Measurements from ENCODE around the gene PLEKHD1. TPM values are rescaled to one million over a fixed set of nuclear protein-coding genes. Genes with fewer than 3 reads are reported as not detected.

PLEKHD1 gene
- 0.80 TPM for total RNA-seq (ENCODE audit: unreplicated experiment)
- long read RNA-seq, result 0 reads

DNA sequence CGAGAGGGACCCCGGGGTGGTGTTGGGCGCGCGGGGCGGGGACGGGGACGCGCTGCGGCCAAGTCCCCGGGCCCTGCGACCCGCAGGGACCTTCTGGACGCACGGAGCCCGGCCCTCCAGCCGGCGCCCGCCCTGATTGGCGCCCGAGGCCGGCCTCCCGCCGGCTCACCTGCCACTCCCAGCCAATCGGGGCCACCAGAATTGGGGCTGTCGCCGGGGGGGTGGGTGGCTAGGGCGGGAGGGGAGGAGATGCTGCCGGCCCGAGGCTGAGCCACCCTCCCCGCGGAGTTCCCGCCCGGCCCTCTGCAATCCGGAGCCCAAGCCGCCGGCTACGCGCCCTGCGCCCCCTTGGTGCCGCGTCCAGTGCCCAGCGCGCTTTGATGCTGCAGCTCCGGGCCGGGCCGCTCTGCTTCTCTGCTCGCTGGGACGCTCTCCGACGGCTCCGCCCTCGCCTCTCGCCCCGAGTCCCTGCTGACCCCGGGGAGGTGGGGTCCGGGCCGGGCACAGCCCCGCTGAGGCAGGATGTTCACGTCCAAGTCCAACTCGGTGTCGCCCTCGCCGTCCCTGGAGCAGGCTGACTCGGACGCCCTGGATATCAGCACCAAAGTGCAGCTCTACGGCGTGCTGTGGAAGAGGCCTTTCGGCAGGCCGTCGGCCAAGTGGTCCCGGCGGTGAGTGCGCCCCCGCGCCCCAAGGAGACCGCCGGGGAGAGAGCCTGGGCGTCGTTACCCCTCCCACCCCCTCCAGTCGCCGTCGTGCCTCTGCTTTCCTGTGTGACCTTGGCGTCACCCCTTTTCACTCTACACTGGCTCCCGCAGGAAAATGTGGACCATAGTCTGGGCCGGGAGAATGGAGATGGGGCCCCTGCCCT, at the start of gene PLEKHD1:
PLEKHD1 (plus strand) TSS at position 285 of the 871 bp plus-strand sequence; CDS start at position 523, 238 bp downstream.
- TF ChIP-seq, protein P1, sequence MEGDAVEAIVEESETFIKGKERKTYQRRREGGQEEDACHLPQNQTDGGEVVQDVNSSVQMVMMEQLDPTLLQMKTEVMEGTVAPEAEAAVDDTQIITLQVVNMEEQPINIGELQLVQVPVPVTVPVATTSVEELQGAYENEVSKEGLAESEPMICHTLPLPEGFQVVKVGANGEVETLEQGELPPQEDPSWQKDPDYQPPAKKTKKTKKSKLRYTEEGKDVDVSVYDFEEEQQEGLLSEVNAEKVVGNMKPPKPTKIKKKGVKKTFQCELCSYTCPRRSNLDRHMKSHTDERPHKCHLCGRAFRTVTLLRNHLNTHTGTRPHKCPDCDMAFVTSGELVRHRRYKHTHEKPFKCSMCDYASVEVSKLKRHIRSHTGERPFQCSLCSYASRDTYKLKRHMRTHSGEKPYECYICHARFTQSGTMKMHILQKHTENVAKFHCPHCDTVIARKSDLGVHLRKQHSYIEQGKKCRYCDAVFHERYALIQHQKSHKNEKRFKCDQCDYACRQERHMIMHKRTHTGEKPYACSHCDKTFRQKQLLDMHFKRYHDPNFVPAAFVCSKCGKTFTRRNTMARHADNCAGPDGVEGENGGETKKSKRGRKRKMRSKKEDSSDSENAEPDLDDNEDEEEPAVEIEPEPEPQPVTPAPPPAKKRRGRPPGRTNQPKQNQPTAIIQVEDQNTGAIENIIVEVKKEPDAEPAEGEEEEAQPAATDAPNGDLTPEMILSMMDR (IDR thresholded peaks at IDR 0.05; ENCODE audit: unreplicated experiment), result no peak
- peak; percentile 17 for DNase-seq (ENCODE audit: low spot score)
- no peaks in the 10 kb centered on the region for H3K9me3 Mint-ChIP-seq (ENCODE audit: unreplicated experiment)
- peak within 1 kb of the TSS; percentile 71 for H3K4me3 Mint-ChIP-seq (ENCODE audit: unreplicated experiment)
- H3K36me3 Mint-ChIP-seq (ENCODE audit: low read depth, unreplicated experiment), result no peaks in the 10 kb centered on the region
- H3K27ac Mint-ChIP-seq (ENCODE audit: unreplicated experiment), result no peak within 1 kb of the TSS
- H3K27me3 Mint-ChIP-seq (ENCODE audit: unreplicated experiment), result peaks cover 10% of the 10 kb centered on the region
- peaks cover 13% of the 10 kb centered on the region for H3K4me1 Mint-ChIP-seq (ENCODE audit: unreplicated experiment)

DNA sequence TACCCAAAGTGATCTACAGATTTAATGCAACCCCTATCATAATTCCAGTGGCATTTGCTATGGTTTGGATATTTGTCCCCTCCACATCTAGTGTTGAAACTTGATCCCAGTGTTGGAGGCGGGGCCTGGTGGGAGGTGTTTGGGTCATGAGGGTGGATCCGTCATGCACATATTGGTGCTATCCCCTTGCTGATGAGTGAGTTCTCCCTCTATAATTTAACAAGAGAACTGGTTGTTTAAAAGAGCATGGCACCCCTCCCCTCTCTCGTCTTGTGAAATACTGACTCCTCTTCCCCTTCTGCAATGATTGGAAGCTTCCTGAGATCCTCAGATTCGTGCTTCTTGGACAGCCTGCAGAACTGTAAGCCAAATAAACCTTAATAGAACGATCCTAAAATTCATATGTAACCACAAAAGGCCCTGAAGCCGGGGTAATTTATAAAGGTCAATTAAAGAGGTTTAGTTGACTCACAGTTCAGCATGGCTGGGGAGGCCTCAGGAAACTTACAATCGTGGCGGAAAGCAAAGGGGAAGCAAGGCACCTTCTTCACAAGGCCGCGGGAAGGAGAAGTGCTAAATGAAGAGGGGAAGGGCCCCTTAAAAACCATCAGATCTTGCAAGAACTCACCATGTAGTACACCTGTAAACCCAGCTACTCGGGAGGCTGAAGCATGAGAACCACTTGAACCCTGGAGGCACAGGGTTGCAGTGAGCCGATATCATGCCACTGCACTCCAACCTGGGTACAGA, 44.8 kb upstream of the PLEKHD1 start:
- DNase-seq (ENCODE audit: low spot score), result no peak
- Mint-ChIP-seq H3K36me3 (ENCODE audit: low read depth, unreplicated experiment) (peaks cover 3% of the 10 kb centered on the region), H3K27ac (ENCODE audit: unreplicated experiment) (no peak overlapping the region), H3K9me3 (ENCODE audit: unreplicated experiment) (no peaks in the 10 kb centered on the region), H3K4me3 (ENCODE audit: unreplicated experiment) (no peak overlapping the region), H3K4me1 (ENCODE audit: unreplicated experiment) (peaks cover 9% of the 10 kb centered on the region), H3K27me3 (ENCODE audit: unreplicated experiment) (no peaks in the 10 kb centered on the region)
- TF ChIP-seq, protein P1 (IDR thresholded peaks at IDR 0.05; ENCODE audit: unreplicated experiment), result no peak

DNA sequence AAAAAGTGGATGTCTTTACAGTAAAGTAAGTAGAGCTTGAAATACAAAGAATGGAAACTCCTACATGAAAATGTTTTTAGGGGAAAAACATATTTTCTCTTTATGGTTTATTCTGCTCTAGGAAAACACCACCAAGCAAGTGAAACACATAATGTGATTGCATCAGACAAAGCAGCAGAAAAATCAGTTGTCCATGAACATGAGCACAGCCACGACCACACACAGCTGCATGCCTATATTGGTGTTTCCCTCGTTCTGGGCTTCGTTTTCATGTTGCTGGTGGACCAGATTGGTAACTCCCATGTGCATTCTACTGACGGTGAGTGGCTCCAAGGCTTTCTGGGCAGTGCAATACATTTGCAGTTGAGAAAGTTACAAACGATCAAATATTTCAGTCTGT, 42.6 kb upstream of the PLEKHD1 start:
- TF ChIP-seq, protein P1 (IDR thresholded peaks at IDR 0.05; ENCODE audit: unreplicated experiment), result no peak
- H3K9me3 Mint-ChIP-seq (ENCODE audit: unreplicated experiment), result no peaks in the 10 kb centered on the region
- no peak overlapping the region for H3K27ac Mint-ChIP-seq (ENCODE audit: unreplicated experiment)

DNA sequence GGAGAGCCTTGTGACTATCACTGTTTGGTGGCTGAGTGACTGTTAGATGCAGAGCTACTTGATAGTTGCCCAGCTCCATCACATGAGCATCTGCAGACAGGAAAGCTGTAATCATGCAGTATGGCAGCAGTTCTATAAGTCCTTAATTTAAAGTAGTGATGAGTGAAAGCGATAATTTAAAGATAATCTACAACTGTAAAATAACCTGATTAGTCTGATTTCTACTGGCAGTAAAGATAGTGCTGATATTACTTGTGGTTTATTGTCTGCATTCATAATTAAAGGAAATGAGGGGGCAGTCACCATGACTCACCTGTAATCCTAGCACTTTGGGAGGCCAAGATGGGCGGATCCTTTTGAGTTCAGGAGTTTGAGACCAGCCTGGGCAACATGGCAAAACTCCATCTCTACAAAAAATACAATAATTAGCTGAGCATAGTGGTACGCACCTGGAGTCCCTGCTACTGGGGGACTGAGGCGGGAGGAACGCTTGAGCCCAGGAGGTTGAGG, 41.2 kb upstream of the PLEKHD1 start:
- H3K4me1 Mint-ChIP-seq (ENCODE audit: unreplicated experiment), result peaks cover 3% of the 10 kb centered on the region
- H3K4me3 Mint-ChIP-seq (ENCODE audit: unreplicated experiment), result no peak overlapping the region
- TF ChIP-seq, protein P1 (IDR thresholded peaks at IDR 0.05; ENCODE audit: unreplicated experiment), result no peak
- H3K27me3 Mint-ChIP-seq (ENCODE audit: unreplicated experiment), result no peaks in the 10 kb centered on the region
- peaks cover 3% of the 10 kb centered on the region for H3K36me3 Mint-ChIP-seq (ENCODE audit: low read depth, unreplicated experiment)
- no peaks in the 10 kb centered on the region for H3K9me3 Mint-ChIP-seq (ENCODE audit: unreplicated experiment)
- DNase-seq (ENCODE audit: low spot score), result no peak
- no peak overlapping the region for H3K27ac Mint-ChIP-seq (ENCODE audit: unreplicated experiment)

More for the DNA sequence above, 42.6 kb upstream of the PLEKHD1 start:
- Mint-ChIP-seq H3K4me3 (ENCODE audit: unreplicated experiment) (no peak overlapping the region), H3K27me3 (ENCODE audit: unreplicated experiment) (no peaks in the 10 kb centered on the region), H3K4me1 (ENCODE audit: unreplicated experiment) (peaks cover 3% of the 10 kb centered on the region), H3K36me3 (ENCODE audit: low read depth, unreplicated experiment) (peaks cover 3% of the 10 kb centered on the region)
- no peak for DNase-seq (ENCODE audit: low spot score)

All from endothelial cell (in vitro differentiated cells).